Activated T-cell treated with anti-CD3 and anti-CD28 coated beads for 48 hours (primary cell): ENCODE measurements around the gene ATXN2.
A peak's percentile ranks its signal among the peaks of the same experiment; 100 is the strongest.
"Not testable (repeated sequence)": the region's sequence is repeated elsewhere in the genome, so short reads cannot be mapped to it uniquely, and the experiment has no call there.

ENCODE experiments used
- DNase-seq: peaks from one replicate; pipeline ENCODE4 v3.0.0-alpha.2; 2020; ENCODE audit warnings: low read depth

The ATXN2 gene

GRCh38 chr12:111404362-111405148 lies 194.6 kb downstream of the ATXN2 start:
- DNase-seq = peak; percentile 71

DNA sequence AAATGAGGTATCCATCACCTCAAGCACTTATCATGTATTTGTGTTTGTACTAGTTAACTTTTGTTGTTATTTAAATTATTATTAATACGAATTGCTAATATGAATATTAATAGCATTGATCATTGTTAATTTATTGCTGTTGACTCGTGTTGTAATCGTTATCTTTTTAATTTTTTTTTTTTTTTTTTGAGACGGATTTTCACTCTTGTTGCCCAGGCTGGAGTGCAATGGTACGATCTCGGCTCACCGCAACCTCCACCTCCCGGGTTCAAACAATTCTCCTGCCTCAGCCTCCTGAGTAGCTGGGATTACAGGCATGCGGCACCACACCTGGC lies 196.7 kb downstream of the ATXN2 start:
- DNase-seq = not testable (repeated sequence)
